ENCODE results near the gene SYTL1. TPM values are rescaled to one million over a fixed set of nuclear protein-coding genes. Genes with fewer than 3 reads are reported as not detected.

SYTL1 gene
- total and polyA plus RNA-seq, 2 experiments from 2014 or later, result not detected

DNA sequence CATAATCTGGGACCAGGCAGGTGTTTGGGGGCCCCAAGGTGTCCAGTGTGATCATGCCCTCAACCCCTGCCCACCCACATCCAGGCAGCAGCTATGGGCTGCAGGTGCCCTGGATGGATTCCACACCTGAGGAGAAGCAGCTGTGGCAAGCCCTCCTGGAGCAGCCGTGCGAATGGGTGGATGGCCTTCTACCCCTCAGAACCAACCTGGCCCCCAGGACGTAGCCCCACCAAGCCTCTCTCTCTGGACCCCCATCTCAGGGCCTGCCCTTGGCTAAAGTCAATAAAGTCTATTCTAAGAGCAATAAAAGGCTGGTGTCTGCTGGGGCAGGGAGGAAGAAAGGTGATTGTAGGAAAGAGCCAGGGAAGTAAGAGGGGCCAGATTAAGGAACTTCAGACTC is 11.8 kb downstream of the SYTL1 start:
- Histone ChIP-seq H3K4me1 (ENCODE audit: insufficient read depth) (no peaks in the 10 kb centered on the region), H3K4me3 (no peak overlapping the region), H3K79me2 (ENCODE audit: insufficient read depth) (no peaks in the 10 kb centered on the region), H3K9me2 (ENCODE audit: insufficient read depth) (no peaks in the 10 kb centered on the region), H4K20me1 (ENCODE audit: insufficient read depth) (no peaks in the 10 kb centered on the region), H3K4me2 (ENCODE audit: unreplicated experiment) (no peak overlapping the region), H3K27ac (no peak overlapping the region), H3K27me3 (replicated peaks; ENCODE audit: insufficient read depth) (no peaks in the 10 kb centered on the region), H3K9me3 (ENCODE audit: low read depth) (no peaks in the 10 kb centered on the region), H3K9ac (no peak overlapping the region), H3K36me3 (ENCODE audit: low read depth) (no peaks in the 10 kb centered on the region; the same call in 1 of the 2 replicates), H2AFZ (no peak overlapping the region), H3F3A (ENCODE audit: insufficient read depth) (no peaks in the 10 kb centered on the region)
- DNase-seq, result no peak
- WGBS, 2 experiments (ENCODE audit: low coverage in 1 of 2, low lambda C conversion rate in 2 of 2, missing lambda C conversion rate in 2 of 2), result 100% methylated on average over 3 of the region's 3 CpGs
- in situ Hi-C loops (cut with MboI), result no loop called here
- TF ChIP-seq EZH2phosphoT487 (IDR thresholded peaks at IDR 0.05; ENCODE audit: insufficient read depth, low read depth) (no peak), EZH2 (IDR thresholded peaks at IDR 0.05; ENCODE audit: insufficient read depth, poor library complexity, severe bottlenecking) (no peak)

DNA sequence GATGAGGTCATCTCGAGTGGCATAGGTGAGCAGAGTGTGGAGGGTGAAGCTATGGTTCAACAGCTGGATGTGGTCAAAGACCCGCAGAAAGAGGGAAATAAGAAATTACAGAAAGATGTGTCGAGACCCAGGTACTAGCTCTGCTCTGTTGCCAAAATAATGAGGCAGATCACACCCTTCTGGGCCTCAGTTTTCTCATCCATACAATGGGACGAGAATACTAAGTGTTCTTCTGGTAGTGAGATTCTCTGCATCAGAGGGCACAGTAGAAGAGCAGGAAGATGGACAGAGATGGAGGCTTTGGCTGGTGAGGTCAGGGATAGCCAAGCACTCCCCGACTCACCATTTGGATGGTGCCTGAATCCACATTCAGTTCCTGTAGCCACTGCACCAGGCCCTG is 13.9 kb downstream of the SYTL1 start:
- in situ Hi-C loops (cut with MboI), result no loop called here
- Histone ChIP-seq H3K79me2 (ENCODE audit: insufficient read depth) (no peaks in the 10 kb centered on the region), H2AFZ (no peak overlapping the region), H3K9me3 (ENCODE audit: low read depth) (no peaks in the 10 kb centered on the region), H3K4me3 (no peak overlapping the region), H3K9me2 (ENCODE audit: insufficient read depth) (no peaks in the 10 kb centered on the region), H3K4me1 (ENCODE audit: insufficient read depth) (no peaks in the 10 kb centered on the region), H3K36me3 (ENCODE audit: low read depth) (no peaks in the 10 kb centered on the region; the same call in 1 of the 2 replicates), H3K27me3 (replicated peaks; ENCODE audit: insufficient read depth) (no peaks in the 10 kb centered on the region), H3K4me2 (ENCODE audit: unreplicated experiment) (no peak overlapping the region), H4K20me1 (ENCODE audit: insufficient read depth) (no peaks in the 10 kb centered on the region), H3K9ac (no peak overlapping the region), H3K27ac (no peak overlapping the region), H3F3A (ENCODE audit: insufficient read depth) (no peaks in the 10 kb centered on the region)
- WGBS, 2 experiments (ENCODE audit: low coverage in 1 of 2, low lambda C conversion rate in 2 of 2, missing lambda C conversion rate in 2 of 2), result 96% methylated on average over 5 of the region's 5 CpGs
- TF ChIP-seq EZH2 (IDR thresholded peaks at IDR 0.05; ENCODE audit: insufficient read depth, poor library complexity, severe bottlenecking) (no peak), EZH2phosphoT487 (IDR thresholded peaks at IDR 0.05; ENCODE audit: insufficient read depth, low read depth) (no peak)
- no peak for DNase-seq

DNA sequence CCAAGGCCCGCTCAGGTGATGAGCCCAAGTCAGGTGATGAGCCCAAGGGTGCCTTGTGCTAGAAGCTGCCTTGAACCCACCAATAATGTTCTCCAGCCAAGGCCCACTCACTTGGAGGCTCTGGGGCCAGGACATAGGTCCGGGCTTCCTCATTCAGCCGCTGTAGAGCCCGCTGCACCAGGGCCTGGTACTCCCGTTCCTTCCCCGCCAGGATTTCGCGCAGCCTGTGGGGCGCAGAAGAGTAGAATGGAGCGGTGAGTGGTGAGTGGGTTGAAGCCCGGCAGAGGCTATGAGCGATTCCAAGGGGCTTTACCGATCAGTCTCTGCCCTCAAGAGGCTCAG is 14.4 kb downstream of the SYTL1 start:
- no peak for DNase-seq
- Histone ChIP-seq H3K27ac (no peak overlapping the region), H3F3A (ENCODE audit: insufficient read depth) (no peaks in the 10 kb centered on the region), H2AFZ (no peak overlapping the region), H3K9me2 (ENCODE audit: insufficient read depth) (no peaks in the 10 kb centered on the region), H3K36me3 (ENCODE audit: low read depth) (no peaks in the 10 kb centered on the region; the same call in 1 of the 2 replicates), H3K9me3 (ENCODE audit: low read depth) (no peaks in the 10 kb centered on the region), H4K20me1 (ENCODE audit: insufficient read depth) (no peaks in the 10 kb centered on the region), H3K4me3 (no peak overlapping the region), H3K27me3 (replicated peaks; ENCODE audit: insufficient read depth) (no peaks in the 10 kb centered on the region), H3K79me2 (ENCODE audit: insufficient read depth) (no peaks in the 10 kb centered on the region), H3K4me2 (ENCODE audit: unreplicated experiment) (no peak overlapping the region), H3K9ac (no peak overlapping the region), H3K4me1 (ENCODE audit: insufficient read depth) (no peaks in the 10 kb centered on the region)
- TF ChIP-seq EZH2phosphoT487 (IDR thresholded peaks at IDR 0.05; ENCODE audit: insufficient read depth, low read depth) (no peak), EZH2 (IDR thresholded peaks at IDR 0.05; ENCODE audit: insufficient read depth, poor library complexity, severe bottlenecking) (no peak)
- in situ Hi-C loops (cut with MboI), result no loop called here
- WGBS, 2 experiments (ENCODE audit: low coverage in 1 of 2, low lambda C conversion rate in 2 of 2, missing lambda C conversion rate in 2 of 2), result 95 to 96% methylated on average over 13 of the region's 13 CpGs

DNA sequence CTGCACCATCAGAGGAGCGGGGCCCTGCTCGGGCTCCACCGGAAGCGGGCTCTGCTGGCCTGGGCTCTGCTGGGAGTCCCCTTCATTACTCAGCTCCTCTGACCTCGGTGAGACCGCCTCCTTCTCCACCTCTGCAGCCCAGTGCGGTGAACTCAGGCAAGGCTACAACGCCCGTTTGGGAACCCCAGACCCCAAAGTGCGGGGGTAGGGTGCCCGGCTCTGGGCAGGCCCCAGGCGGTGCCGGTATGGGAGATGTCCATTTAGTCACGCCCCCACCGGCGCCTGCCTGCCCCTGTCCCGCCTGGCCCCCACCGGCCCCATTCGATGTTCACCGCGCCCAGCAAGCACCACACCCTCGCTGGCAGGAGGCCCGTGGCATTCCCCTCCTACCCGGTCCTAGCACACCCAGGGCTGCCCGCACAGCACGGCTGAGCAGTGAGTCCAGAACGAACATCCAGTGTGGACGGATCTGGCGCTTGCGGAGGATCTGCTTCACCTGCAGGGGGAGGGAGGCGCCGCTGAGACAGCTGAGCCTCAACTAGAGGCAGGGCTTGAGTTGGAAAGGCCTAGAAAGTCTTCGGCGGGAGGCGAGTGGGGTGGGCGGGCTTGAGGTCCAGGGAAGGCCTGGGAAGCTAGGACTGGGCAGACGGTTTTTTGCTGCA is 14.9 kb downstream of the SYTL1 start:
- no peak overlapping the region for H3K4me3 ChIP-seq
- H2AFZ ChIP-seq, result no peak overlapping the region
- no peak overlapping the region for H3K27ac ChIP-seq
- no peaks in the 10 kb centered on the region for H3K27me3 ChIP-seq (replicated peaks; ENCODE audit: insufficient read depth)
- WGBS, 2 experiments (ENCODE audit: low coverage in 1 of 2, low lambda C conversion rate in 2 of 2, missing lambda C conversion rate in 2 of 2), result 84 to 89% methylated on average over 34 to 37 of the region's 37 CpGs
- no peak for DNase-seq
- no peaks in the 10 kb centered on the region for H3K79me2 ChIP-seq (ENCODE audit: insufficient read depth)
- in situ Hi-C loops (cut with MboI), result no loop called here
- no peaks in the 10 kb centered on the region for H3K9me3 ChIP-seq (ENCODE audit: low read depth)
- H3K9me2 ChIP-seq (ENCODE audit: insufficient read depth), result no peaks in the 10 kb centered on the region
- TF ChIP-seq EZH2 (IDR thresholded peaks at IDR 0.05; ENCODE audit: insufficient read depth, poor library complexity, severe bottlenecking) (no peak), EZH2phosphoT487 (IDR thresholded peaks at IDR 0.05; ENCODE audit: insufficient read depth, low read depth) (no peak)
- H3K4me2 ChIP-seq (ENCODE audit: unreplicated experiment), result no peak overlapping the region
- no peaks in the 10 kb centered on the region for H4K20me1 ChIP-seq (ENCODE audit: insufficient read depth)
- no peaks in the 10 kb centered on the region for H3F3A ChIP-seq (ENCODE audit: insufficient read depth)
- H3K9ac ChIP-seq, result no peak overlapping the region
- peaks cover 1% of the 10 kb centered on the region; the same call in 1 of the 2 replicates for H3K36me3 ChIP-seq (ENCODE audit: low read depth)
- no peaks in the 10 kb centered on the region for H3K4me1 ChIP-seq (ENCODE audit: insufficient read depth)

Measured in GM23248 (cell line).